Ammon's horn (tissue), 1 donor: ENCODE measurements around the gene LCNL1.
A peak's percentile ranks its signal among the peaks of the same experiment; 100 is the strongest.

ENCODE experiments used
- DNase-seq: peaks from one replicate; pipeline ENCODE4 v3.0.0-alpha.2; 2016; ENCODE audit warnings: low spot score

Gene LCNL1

GRCh38 chr9:136947028-136947891 is 35.5 kb upstream of the LCNL1 start:
- DNase-seq, result peak; percentile 65

GRCh38 chr9:136947955-136948510 is 34.8 kb upstream of the LCNL1 start:
- DNase-seq, result peak; percentile 85

DNA sequence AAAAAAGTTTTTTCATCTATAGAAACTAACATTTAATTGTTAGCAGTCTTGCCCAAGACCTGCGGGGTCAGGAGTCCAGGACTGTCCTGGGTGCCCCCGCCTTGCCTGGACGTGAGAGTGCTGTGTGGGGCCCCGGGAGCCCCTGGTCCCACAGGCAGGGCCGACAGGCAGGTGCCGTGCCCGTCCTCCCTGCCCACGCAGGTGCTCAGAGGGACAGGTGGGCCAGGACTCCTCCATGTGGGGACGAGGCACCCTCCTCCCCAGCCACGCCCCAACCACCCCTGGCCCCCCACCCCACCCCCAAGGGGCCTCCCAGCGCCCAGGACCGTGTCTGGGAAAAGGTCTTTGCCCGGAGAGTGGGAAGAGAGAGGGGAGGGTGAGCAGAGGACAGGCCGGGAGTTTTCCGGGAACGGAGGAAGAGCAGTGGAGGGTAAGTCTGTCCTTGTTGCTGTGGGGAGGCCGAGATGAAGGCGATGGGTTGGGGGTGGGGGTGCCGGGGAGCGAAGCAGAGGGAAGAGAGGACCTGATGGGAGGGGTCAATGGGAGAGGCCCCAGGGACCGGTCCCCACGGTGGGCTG is 33.5 kb upstream of the LCNL1 start:
- no peak for DNase-seq

DNA sequence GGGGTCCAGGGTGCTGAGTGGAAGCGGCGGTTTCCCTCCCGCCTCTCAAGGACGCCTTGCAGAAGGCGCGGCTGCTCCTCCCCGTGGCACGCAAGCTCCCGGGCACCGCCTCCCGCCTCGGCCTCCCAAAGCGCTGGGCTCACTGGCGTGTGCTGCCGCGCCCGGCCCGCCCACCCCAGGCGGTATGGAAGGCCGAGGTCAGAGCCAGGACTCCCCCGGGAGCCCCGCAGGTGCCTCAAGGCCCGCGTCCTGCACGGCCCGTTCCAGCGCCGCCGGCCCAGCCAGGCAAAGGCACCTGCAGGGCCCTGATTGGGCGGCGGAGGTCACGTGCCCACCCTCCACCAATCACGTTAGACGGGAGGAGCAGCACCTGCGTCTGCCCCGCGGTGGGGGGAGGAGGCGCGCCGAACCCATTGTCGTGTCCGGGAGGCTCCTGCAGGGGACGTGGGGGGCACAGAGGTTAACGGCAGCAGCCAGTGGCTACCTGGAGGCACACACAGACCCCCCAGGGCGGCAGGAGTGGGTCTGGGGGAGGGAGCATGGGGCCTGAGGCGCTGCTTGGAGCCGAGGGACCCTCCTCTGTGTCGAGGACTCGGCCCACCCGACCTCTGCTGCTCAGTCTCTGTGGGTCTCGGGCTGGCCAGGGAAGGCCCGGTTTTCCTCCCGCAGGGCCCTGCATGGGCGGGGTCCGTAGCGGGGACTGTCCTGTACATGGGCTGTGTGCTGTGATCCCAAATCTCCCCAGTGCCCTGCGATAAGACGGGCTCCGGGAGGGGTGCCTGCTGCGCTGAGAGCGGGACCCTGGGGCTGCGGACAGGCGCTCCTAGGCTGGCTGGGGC is 32.8 kb upstream of the LCNL1 start:
- peak; percentile 98 for DNase-seq

- DNase-seq, result no peak
These were observed 32.0 kb upstream of the LCNL1 start for GRCh38 chr9:136950656-136951276.

DNA sequence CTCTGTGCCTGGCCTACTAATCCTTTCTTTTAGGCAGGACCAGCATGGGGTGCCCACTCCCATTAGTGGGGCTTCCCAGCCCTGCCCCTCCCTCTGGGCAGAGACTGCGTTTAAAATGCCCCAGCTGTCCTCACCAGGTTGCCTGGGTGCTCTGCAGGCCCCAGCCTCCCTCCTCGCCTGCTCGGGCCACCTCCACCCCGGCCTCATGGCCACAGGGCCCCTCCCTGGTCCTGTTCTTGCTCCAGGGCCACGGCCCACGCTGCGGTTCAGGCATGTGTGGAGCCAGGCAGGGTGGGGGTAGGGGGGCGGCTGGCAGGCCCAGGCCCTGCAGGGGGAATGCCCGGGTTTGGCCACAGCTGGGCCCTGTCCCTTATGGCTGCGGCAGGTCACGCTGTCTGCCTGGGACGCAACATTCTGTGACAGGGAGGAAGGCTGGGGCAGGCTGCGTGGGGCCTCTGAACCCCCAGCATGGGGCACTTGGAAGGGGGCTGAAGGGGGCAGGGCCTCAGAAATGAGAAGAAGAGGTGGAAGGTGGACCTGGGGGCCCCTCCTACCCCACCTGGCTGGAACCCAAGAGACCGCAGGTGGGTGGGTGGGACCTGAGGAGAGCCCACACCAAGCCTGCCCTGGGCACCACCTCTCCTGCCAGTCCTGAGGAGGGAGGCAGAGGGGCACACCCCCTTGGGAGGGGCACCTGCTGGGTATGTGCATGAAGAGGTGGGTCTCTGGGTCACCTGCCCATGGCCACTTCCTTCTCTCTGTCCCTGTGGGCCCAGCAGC is 31.1 kb upstream of the LCNL1 start, which contains the start of gene LCN12:
Gene LCN12, plus strand, starts transcription at position 733 of the 780 bp plus-strand sequence. CDS start 55 bp downstream, outside the sequence.
- DNase-seq, result no peak

- DNase-seq, result peak; percentile 61
These were observed 30.4 kb upstream of the LCNL1 start for GRCh38 chr9:136952321-136952850.

- DNase-seq, result no peak
These were observed 29.7 kb upstream of the LCNL1 start for GRCh38 chr9:136952876-136953770.

DNA sequence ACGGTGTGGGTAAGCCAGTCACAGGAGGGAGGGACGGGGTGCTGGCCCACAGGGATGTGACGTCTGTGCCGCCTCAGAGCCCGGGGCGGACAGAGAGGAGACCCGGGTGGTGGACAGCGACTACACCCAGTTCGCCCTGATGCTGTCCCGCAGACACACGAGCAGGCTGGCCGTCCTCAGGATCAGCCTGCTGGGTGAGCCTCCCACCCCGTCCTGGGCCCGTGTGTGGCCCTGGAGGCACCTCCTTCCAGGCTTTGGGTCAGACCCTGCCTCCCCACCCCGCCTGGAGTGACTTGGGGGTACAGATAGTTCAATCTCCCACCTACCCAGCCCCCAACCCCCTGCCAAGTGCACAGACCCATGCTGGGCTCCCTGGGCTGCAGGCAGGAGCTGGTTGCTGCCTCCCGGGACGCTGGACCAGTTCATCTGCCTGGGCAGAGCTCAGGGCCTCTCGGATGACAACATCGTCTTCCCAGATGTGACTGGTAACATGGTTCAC is 29.0 kb upstream of the LCNL1 start:
- no peak for DNase-seq

DNA sequence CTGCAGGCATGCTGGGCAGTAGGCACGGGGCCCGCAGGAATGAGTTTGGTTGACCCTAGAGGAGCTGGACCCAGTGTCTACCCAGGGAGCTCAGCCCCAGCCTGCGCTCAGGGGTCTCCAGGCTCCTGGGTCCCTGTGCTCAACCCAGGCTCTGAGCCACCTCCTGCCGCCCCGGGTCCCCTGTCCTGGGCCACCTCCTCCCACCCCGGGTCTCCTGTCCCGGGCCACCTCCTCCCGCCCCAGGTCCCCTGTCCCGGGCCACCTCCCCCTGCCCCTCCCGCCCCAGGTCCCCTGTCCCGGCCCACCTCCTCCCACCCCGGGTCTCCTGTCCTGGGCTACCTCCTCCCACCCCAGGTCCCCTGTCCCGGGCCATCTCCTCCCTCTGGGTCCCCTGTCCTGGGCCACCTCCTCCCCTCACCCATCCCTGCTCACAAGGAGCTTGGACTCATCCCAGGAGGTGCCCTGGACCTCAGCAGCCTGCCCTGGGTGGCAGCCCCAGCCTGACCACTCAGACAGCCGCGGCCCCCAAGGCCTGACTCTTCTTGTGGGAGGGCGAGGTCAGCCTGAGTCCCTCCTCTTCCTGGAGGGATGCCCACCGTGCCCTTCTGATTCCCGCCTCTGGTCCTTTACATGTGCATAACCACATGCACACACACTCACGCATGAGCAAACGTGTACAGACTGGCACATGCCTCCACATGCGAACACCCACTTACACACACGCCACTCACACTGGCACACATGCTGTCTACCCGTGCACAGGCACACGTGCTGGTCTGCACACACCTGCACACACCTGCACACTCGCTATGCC is 28.3 kb upstream of the LCNL1 start:
- DNase-seq, result no peak

GRCh38 chr9:136955202-136955942 is 27.4 kb upstream of the LCNL1 start:
- DNase-seq, result no peak

- no peak for DNase-seq
These were observed 26.9 kb upstream of the LCNL1 start for GRCh38 chr9:136955943-136956335.

GRCh38 chr9:136956604-136957003 is 26.2 kb upstream of the LCNL1 start:
- DNase-seq, result no peak

DNA sequence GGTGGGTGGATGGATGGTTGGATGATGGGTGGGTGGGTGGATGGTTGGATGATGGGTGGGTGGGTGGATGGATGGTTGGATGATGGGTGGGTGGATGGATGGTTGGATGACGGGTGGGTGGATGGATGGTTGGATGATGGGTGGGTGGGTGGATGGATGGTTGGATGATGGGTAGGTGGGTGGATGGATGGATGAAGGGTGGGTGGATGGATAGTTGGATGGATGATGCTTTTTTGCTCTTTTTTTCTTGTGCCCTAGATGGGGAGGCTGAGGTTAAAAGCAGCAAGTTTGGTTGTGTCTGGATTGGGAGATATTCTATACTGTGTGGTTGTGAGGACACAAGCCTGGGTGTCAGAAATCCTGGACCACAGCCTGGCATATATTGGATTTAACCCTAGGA is 25.3 kb upstream of the LCNL1 start:
- no peak for DNase-seq

DNA sequence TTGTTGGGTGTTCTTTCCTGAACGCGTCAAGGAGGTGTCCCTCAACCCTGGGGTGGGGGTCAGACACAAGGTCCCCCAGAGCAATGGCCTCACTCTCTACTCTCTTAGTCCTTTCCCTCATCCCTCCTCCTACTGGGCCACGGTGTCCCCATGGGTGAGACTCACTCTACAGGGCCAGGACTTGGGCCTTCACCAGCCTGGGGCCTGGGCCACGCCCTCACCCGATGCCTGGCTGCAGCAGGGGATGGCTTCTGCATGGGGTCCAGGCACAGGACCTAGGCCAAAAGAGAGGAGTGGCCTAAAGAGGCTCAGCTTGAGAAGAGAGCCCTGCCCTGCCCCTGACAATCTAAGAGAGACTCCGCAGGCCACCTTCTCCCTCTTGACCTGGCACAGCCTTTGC is 24.9 kb upstream of the LCNL1 start:
- no peak for DNase-seq

- no peak for DNase-seq
These were observed 24.3 kb upstream of the LCNL1 start for GRCh38 chr9:136958473-136958872.

DNA sequence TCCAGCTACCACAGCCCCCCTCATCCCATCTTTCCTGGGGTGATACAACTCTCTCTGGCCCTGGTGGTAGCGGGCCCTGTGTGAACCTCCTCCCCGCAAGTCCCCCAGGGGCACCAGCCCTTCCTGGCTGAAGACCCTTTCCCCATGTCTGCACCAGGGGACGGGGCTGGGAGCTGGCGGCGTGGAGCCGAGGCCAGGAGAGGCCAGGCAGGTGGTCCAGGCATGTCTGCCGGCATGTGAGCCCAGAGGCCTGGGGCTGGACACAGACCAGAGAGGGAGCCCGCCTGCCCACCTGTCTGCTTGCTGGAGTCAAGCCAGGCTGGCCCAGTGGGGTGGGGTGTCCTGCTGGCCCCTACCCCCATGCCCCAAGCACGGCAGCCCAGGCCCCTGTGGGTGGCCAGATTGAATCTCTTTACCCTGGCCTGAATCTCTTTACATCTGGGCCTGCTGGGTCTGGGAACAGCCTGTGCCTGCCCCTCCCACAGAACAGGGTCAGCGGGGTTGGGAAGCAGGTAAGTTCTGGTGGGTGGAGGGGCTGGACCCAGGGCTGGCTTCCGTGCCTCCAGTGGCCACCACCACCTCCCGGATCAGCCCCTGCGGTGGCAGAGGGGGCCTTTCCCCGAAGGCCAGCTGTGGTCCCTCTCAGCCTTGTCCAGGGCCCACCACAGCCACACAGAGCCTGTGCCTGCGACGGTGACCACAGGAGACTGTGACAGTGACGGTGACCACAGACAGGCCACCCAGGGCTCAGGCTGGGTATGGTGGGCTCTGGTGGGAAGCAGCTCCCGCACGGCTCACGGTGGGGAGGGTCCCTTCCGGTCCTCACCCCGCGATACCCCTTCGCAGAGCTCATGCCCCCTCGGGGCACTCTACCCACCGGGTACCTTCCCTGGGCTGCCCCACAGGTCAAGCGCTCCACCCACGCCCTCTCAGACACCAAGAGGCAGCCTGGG is 23.6 kb upstream of the LCNL1 start:
- no peak for DNase-seq
